CD4-positive, alpha-beta T cell treated with Interleukin-15 for 1 hour (primary cell): ENCODE measurements around the gene PATJ.

Experiments
- DNase-seq: peaks from one replicate; pipeline ENCODE4 v3.0.0-alpha.2; 2020

Gene PATJ

DNA sequence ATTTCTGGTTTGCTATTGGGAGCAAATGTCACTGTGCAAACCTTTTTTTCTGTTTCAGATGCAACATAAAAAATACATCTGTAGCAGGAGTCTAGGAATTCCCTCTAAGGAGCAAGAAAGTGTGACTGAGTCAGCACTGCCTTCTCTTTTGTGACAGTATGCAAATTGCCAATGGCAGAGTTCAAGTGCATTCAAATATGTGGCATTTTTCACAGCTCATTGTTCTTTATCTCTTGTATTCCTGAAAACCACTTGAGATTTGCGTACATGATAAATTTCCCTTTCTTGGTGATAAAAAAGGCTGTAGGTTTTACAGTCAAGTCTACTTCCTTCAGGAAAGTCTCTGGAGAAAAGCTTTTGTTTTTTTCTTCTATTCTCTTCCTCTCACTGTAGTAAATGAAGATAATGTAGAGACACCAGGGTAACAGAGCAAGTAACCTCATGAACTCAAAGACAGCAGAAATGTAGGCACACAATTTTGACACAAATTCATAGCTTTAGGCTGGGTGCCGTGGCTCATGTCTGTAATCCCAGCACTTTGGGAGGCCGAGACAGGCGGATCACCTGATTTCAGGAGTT, 322.6 kb downstream of the PATJ start:
- DNase-seq, result no peak

DNA sequence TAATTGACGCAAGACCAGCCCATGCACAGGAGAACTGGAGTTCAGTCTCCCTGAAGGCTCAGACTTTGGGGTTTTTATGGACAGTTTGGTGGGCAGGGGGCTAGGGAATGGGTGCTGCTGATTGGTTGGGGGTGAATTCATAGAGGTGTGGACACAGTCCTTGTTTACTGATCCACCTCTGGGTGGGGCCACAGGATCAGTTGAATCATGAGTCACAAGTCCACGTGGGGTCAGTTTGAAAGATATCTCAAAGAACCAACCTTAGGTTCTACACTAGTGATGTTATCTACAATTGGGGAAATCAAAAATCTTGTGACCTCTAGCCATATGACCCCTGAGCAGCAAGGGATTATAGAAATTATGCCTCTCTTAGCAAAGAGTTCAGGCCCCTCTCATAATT, 324.4 kb downstream of the PATJ start:
- DNase-seq, result no peak

DNA sequence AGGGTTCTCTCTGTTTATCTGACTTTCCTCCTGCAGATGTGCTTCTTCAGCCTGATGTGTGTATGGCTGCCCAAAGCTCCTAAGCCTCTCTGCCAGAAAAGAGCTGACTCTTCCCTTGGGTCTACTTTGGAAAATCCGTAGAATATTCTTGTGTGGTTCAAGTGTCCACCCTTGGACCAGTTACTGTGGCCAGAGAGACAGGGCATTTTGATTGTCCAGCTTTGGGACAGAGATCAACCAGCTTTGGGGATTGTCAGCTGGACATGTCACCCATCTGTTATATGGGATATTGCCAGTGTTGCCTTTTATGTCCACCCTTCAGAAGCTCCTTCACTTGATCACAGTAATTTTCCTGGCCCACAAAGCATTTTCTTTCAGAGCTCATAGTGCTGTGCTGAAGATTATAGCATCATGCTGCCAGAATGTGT, 326.1 kb downstream of the PATJ start:
- no peak for DNase-seq

DNA sequence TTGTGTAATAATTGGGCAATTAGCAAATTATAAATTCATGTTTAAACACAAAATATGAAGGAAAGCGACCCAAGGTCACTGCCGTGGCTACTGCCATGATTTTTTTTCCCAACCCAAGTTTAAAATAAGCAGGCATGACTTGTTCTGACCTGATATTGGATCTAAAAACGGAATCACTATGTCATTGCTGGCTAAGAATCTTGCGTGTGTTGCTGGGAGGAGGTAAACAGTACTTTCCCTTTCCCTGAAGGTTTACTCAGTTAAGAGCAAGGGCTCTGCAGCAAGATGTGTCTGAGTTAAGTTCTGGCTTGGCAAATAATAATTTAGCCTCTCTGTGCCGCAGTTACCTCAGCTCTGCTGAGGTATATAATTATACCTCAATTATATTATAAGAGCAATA, 326.7 kb downstream of the PATJ start:
- no peak for DNase-seq

DNA sequence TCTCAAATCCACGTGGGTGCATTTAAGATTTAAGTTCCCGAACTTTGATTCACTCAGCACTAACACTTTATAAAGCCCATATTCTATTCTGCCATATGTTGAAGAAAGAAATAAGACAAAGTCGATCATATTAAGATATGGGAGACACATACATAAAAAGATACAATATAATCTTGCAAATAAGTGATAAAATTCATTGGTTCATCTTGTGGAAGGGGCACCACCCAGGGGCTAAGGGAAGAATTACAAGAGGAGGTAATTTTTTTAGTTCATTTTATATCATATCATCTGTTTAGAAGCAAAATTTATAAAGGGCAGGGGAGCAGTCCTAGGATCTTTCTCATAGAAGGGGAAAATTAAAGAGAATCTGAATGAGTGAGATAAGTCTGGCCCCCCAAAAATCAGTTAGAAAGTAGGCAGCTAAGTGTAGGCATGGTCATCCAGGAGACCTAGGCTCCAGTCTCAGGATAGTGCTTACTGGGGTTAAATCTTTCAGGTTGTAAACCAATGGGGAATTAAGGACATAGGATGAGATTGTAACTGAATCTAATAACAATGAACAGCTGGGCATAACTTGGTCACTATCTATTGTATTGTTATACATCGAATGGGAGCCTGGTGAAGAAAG, 328.2 kb downstream of the PATJ start:
- no peak for DNase-seq

DNA sequence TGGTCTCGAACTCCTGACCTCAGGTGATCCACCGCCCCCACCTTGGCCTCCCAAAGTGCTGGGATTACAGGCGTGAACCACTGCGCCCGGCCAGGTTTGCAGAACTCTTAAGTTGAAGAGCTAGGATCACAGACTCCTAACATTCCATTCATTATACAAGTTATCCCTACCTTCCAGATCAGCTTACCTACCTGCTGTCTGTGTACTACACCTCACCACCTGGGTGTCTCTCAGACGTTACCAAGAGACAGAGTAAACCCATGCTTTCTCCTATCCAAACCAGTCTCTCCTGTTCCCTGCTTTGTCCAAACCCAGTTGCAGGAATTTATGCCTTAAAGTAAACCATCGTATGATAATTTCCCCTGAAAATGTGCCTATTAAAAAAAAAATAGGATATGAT, 329.4 kb downstream of the PATJ start:
- DNase-seq, result no peak

DNA sequence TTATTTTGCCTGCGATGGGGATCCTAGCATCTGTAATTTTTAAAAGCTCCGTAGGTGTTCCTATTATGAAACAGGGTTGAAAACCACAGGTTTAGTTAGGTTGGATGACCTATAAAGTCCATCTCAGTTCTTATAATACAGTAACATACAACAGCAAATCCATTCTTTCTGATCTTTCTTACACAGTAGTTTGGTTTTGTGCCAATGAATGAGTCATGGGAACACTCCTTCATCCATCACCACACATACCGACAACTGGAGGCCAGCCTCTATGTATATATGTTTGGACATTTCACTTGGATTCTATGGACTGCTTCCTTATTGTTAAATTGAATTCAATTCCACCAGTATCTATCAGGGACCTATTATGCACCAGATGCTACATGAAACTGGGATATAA, 334.0 kb downstream of the PATJ start:
- DNase-seq, result no peak

DNA sequence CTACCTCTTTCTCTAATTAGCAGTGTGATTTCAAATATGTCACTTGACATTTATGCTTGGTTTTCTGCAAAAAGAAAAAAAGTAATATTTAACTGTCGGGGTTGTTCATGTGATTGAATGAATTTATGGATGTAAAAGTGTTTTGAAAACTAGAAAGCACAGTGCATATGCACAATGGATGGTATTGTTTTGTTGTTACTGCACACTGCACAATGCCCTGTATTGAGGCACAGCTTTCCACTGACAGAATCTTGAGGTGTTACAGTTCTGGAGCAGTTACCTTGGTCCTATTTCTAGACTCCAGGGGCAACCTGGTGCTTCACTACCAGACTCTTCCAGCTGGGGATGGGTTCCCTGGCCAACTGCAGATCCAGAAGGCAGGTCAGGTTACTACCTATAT, 335.5 kb downstream of the PATJ start:
- no peak for DNase-seq

DNA sequence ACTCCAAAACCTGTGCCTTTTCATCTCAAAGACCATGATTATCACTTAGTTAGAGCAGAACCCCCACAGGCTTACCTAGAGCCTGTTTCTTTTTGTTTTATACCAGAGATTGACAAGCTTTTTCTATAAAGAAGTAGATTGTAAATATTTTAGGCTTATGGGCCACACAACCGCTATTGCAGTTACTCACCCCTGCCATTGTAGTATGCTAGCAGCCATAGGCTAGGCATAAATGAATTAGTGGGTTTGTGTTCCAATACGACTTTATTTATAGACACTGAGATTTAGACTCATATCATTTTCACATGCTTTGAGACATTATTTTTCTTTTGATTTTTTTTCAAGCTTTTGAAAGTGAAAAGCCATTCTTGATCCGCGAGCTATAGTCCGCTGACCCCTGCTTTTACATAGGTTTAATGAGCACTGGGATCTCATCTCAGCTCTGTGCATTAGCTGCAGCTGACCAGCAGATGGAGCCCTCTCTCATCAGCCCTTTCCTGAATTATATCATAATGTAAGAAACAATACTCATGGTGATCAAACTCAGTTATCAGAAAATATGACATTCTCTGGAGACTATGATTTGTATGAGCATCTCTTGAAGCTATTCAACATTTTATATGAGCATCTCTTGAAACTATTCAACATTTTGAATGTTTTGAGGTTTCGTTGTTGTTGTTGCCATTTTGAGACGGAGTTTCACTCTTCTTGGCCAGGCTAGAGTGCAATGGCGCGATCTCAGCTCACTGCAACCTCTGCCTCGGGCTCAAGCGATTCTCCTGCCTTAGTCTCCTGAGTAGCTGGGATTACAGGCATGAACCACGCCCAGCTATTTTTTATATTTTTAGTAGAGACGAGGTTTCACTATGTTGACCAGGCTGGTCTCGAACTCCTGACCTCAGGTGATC, 340.4 kb downstream of the PATJ start:
- DNase-seq, result no peak

DNA sequence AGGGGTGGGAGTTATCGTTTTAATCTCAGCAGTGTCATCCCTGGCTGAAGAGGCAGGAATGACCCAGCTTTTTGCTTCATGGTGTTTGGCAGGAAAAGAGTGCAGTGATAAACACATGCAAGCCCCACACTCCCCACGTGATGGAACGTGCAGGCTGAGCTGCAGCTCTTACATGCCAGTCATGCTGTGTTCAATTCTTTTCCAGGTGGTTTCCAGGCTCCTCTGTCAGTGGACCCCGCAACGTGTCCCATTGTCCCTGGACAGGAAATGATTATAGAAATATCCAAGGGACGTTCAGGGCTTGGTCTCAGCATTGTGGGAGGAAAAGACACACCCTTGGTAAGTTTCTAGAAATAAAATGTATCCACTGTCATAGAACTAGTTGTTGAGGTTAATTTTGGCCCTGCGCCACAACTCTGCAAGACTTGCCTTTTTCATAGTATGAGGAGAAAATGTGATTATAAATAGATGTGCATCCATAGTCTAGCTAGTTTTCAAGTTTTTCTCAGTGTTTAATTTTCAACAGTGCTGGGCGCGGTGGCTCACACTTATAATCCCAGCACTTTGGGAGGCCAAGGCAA, 342.1 kb downstream of the PATJ start:
- DNase-seq, result no peak

DNA sequence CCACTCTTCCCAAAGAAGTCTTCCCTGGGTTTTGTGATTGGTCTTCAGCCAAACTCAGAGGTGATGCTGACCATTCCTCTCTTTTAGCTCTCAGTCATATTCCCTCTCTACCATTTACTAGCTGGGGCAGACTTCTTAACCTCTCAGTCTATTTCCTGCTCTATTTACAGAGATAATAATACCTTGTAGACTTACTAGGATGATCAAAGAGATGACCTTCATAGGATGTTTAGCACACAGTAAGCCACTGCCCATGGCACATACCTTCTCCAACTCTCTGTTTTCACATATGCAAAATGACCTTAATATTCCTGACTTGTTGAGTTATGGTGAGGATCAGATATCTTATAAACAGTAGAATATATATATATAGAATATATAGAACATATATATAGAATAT, 346.2 kb downstream of the PATJ start:
- DNase-seq, result no peak

DNA sequence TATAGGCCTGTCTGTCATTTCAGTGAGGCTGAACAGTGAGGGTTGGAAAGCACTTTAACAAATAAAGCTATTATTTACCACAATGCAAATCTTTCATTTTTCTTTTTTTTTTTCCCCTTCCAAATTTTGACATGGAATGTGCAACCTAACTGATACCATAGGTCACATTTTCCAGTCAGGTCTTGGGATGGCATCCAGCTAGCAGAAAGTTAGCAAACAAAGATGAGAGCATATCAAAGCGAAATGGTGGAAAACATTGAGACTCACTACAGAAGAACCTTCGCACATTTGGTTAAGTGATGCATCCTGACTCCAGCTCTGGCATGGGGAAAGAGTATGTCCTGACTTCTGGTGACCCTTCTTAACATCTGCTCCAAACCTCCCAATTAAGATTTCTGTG, 347.3 kb downstream of the PATJ start:
- DNase-seq, result no peak

DNA sequence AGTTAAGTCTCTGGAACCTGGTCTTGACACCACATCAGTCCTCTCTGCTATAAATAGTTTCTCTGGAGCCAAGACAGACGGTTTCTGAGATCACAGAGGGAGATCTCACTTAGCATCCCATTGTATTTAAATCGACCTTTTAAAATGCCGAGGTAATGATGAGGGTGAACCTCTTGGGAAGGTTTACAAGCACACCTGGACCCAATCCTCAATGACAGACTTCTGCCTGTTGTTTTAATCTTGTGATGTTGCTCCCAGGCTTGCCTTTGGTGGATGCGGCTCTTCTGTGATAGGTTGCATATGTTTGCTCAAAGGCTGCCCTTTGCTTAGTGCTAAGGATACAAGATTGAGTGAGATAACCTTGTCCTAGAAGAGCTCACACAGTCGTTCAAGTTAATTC, 347.7 kb downstream of the PATJ start:
- DNase-seq, result no peak

DNA sequence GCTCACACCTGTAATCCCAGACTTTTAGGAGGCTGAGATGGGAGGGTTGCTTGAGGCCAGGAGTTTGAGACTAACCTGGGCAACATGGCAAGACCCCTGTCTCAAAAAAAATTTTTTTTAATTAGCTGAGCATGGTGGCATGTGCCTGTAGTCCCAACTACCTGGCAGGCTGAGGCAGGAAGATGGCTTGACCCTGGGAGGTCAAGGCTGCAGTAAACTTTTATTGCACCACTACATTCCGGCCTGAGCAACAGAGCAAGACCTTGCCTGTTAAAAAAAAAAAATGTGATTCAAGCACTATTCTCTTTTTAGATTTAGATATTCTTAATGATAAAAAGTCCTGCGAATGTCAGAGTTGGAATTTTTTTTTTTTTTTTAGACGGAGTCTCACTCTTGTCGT, 349.8 kb downstream of the PATJ start:
- no peak for DNase-seq

DNA sequence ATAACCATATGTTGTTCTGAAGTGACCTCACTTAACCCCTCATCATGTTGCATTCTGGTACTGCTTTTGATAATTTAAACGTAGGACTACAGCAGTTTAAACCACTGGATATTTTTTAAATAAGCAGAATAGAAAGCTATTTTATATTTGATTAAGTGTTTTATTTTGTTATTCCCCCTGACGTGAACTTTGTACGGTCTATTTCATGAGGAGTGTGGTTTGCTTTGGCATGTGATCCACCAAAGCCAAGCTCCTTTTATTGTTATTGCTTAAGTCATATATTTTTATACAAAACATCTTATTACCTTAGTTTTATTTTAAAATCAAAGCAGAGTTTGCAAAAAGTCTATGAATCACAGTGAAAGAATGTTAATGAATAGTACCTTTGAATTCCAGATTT, 351.0 kb downstream of the PATJ start:
- no peak for DNase-seq

DNA sequence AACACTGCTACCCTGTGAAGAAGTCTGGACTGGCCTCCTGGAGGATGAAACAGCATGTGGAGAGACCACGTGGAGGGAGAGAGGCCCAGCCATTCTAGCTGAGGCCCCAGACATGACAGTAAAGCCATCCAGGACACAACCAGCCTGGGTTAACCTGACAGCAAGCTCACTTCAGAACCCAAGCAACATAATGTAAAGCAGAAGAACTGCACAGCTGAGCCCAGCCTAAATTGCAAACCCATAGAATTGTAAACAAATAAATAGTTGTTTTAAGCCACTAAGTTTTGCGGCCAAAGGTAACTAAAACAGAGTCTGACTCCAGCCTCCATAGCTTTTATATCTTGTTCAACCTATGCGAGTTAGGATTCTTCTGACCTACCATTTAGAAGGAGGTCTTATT, 355.2 kb downstream of the PATJ start:
- no peak for DNase-seq

DNA sequence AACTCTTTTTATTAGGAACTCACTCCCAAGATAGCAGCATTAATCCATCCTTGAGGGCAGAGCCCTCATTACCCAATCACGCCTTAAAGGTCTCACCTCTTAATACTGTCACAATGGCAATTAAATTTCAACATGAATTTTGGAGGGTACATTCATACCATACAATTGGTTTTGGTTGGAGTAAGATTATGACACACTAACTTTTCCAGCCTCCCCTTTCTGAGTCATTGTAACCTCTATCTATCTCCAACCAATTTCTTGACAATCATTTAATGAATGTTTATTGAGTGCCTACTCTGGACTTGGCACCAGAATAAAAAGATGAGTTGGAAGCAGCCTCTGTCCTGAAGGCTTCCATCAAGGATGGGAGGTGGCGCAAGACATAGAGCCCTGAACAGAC, 358.2 kb downstream of the PATJ start:
- no peak for DNase-seq

DNA sequence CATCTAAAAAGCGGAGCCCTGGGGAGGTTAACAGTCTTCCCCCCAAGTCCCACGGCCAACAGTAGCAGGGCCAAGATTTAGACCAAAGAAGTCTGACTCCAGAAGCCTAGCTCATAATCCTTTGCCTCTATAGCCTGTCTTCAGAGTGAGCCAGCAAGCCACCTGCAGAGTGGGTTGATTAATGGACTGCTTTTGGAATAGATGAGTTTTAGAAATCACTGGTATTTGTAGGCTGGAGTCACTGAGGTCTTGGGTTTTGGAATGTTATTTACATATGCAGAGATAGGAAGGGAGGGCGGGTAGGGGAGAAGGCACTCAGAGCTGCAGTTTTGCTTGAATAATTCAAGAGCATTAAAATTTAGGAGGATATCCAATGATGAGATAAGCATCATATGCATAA, 361.6 kb downstream of the PATJ start:
- no peak for DNase-seq

DNA sequence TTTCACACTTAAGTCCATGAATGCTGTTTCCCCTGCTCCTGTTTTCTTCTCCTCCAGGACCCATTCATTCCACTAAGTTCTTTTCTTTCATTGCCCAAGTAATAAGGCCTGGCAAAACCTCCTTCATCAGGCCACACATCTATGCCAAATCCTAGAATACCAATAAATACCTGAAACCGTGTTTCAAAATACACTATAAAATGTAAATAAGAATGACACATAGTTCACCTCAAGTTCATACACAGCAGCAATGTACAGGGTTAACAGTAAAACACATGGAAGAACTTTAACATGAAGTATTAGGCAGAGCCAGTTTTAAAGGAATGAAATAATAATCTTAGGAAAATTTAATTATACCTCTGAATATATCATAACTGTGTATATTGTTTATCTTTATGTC, 365.6 kb downstream of the PATJ start:
- DNase-seq, result no peak

DNA sequence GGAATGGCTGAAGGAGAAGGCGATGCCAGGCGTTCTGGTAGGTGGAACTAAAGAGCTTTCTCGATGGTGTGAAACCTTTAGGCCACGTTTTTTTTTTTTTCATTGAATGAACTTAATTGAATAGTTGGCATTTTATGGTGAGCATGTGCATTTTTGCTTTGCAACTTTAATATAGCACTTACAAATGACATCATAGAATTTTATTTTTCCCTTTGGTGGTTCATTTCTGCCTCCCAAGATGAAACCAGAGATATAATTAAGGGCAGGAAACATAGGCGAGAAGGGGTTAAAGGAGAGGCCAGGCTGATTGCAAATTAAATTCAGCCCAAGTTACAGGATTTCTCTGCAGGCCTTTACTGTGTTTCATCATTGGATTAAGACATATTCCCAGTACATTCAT, 366.8 kb downstream of the PATJ start:
- DNase-seq, result no peak

DNA sequence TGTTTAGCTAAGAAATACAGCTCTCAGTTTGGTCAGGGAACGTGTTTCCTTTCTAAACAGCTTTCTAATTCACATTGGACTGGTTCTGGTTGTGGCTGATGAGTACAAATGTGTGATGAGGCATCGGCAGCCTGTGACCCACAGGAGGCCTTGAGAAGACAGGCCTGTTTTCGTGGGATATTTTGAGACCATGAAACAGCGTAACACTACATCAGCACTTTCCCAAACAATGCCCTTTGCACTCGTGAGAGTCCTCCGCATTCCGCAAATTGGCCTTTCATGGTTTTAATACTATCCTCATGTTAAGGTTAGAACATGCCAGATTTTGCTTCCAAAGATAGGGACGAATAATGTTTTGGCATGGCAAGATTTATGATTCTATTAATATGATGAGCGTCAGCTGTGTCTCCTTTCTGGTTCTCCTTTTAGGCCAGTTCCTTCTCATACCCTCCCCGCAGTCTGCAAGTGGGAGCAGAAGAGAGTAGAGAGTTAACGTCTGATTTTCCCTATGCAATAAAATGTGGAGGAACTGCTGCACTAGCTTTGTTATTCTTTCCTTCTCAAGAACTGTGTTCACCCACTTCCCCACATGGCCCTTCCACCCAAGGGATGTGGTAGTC, 368.0 kb downstream of the PATJ start:
- DNase-seq, result no peak

DNA sequence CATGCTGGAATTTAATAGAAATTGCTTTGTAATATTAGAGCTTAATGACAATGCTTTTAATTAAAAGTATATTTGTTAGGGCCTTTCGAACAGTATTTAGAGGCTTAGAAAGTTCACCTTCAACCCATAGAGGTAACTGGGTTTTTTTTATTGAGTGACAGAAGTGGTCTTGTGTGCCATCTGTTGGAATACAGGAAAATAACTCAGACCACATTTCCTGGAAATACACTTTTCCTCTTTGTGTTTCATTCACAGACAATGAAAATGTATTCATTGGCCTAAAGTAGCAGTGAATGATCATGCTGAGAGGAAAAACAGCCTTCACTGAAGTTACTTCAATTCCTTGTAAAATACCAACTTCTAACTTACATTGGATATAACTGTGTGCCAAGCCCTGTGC, 368.8 kb downstream of the PATJ start:
- no peak for DNase-seq

DNA sequence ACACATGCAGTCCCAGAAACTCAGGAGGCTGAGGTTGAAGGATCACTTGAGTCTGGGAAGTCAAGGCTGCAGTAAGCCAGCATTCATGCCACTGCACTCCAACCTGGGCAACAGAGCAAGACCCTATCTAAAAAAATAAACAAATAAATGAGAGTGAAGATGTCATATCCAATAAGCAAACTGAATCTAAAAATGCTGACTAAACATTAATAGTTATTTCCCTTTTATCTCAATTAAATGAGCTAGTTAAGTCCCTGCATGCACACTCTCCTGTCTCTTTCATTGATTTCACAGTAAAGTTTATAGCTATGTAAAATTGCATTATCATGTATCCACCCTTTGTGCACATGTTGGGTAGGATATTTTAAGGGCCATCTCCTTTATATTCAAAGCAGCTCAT, 371.2 kb downstream of the PATJ start:
- no peak for DNase-seq
